Measurements from ENCODE around the gene GPR83. TPM values are rescaled to one million over a fixed set of nuclear protein-coding genes. Genes with fewer than 3 reads are reported as not detected.
"Not testable (repeated sequence)": the region's sequence is repeated elsewhere in the genome, so short reads cannot be mapped to it uniquely, and the experiment has no call there.

Gene GPR83
- total RNA-seq, 1 donor from 2014 or later: not detected

DNA sequence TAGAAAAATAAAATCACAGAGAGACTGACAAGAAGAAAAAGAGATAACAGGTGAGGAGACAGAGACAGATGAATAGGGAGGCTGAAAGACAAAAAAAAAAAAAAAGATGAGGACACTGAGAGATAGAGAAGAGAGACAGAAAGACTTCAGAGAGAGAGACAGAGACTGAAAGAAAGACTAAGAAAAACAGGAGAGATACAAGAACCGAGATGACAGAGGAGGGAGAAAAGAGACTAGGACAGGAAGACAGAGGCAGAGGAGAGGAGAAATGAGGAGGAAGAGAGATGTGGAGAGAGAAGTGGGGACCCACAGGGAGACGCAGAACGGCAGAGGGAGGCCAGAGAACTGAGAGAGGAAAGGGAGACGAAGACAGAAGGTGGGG lies 771 bp downstream of the GPR83 start:
- intact Hi-C loops (cut with DNase I): no loop called here
- H3K27ac ChIP-seq: no peak overlapping the region
- no peak overlapping the region for H3K4me3 ChIP-seq
- TF ChIP-seq, protein P1, sequence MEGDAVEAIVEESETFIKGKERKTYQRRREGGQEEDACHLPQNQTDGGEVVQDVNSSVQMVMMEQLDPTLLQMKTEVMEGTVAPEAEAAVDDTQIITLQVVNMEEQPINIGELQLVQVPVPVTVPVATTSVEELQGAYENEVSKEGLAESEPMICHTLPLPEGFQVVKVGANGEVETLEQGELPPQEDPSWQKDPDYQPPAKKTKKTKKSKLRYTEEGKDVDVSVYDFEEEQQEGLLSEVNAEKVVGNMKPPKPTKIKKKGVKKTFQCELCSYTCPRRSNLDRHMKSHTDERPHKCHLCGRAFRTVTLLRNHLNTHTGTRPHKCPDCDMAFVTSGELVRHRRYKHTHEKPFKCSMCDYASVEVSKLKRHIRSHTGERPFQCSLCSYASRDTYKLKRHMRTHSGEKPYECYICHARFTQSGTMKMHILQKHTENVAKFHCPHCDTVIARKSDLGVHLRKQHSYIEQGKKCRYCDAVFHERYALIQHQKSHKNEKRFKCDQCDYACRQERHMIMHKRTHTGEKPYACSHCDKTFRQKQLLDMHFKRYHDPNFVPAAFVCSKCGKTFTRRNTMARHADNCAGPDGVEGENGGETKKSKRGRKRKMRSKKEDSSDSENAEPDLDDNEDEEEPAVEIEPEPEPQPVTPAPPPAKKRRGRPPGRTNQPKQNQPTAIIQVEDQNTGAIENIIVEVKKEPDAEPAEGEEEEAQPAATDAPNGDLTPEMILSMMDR (IDR thresholded peaks at IDR 0.05): no peak
- H3K9me3 ChIP-seq: no peaks in the 10 kb centered on the region
- DNase-seq (no peak), ATAC-seq (no peak)
- peaks cover 44% of the 10 kb centered on the region for H3K27me3 ChIP-seq (ENCODE audit: low read depth)
- H3K4me1 ChIP-seq: peaks cover 10% of the 10 kb centered on the region
- H3K36me3 ChIP-seq: no peaks in the 10 kb centered on the region

DNA sequence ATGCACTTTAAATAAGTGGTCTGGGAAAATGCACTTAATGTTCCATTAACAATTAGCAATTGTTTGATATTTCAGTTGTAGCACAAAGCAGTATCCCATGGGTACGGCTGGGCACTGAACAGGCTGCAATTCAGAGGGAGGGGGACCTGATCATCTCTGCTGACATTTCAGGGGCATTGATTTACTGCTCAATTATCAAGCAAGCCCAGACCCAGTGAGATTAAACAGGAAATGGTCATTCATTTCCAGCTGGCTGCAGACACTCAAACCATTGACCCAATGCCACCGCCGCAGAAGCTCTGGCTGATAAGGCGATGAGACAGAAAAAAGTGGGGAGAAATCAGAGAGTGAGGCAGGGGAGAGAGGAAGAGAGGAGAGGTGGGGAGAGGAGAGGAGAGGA lies 1.2 kb downstream of the GPR83 start:
- H3K9me3 ChIP-seq: no peaks in the 10 kb centered on the region
- peaks cover 44% of the 10 kb centered on the region for H3K27me3 ChIP-seq (ENCODE audit: low read depth)
- no peak overlapping the region for H3K4me3 ChIP-seq
- intact Hi-C loops (cut with DNase I): no loop called here
- H3K27ac ChIP-seq: no peak overlapping the region
- peaks cover 10% of the 10 kb centered on the region for H3K4me1 ChIP-seq
- no peaks in the 10 kb centered on the region for H3K36me3 ChIP-seq
- TF ChIP-seq, protein P1 (IDR thresholded peaks at IDR 0.05): no peak
- ATAC-seq (no peak), DNase-seq (no peak)

DNA sequence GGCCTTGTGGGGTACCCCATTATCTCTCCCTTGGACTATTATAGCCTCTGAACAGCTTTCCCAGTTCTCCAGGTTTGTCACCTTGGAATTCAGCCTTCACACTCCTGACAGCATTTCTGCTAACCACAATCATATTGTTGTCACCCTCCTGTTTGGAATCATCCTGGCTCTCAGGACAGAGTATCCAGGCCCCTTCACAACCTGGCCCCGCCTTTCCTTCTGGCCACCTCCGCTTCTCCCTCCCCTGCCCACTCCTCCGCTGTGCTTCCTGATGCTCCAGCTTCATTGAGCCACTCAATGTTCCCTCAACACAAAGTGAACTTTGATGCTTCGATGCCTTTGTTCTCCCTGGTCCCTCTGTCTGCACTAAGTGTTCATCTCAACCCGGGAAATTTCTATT lies 3.1 kb downstream of the GPR83 start:
- peaks cover 10% of the 10 kb centered on the region for H3K4me1 ChIP-seq
- intact Hi-C loops (cut with DNase I): no loop called here
- H3K36me3 ChIP-seq: no peaks in the 10 kb centered on the region
- TF ChIP-seq, protein P1 (IDR thresholded peaks at IDR 0.05): no peak
- H3K9me3 ChIP-seq: no peaks in the 10 kb centered on the region
- no peak for ATAC-seq
- H3K4me3 ChIP-seq: no peak overlapping the region
- DNase-seq: no peak
- H3K27me3 ChIP-seq (ENCODE audit: low read depth): peaks cover 44% of the 10 kb centered on the region
- H3K27ac ChIP-seq: no peak overlapping the region

DNA sequence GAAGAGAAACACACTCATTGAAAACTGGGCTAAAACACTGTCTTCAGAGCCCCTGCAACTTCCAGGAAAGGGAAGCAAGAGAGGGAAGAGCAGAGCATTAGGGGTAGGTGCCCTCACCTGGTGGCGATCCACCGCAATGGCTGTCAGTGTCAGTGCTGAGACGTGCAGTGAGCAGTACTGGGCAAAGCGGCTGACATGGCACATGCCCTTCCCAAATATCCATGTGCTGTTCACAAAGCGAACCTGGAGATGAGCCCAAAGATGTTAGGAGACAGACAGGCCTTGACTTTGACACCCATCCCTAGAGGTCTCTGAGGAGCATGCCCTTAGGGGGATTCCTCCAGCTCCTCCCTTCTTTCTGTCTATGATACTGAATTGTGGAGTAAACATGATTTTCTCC lies 4.9 kb downstream of the GPR83 start:
- intact Hi-C loops (cut with DNase I): no loop called here
- Histone ChIP-seq H3K36me3 (no peaks in the 10 kb centered on the region), H3K9me3 (no peaks in the 10 kb centered on the region), H3K27ac (no peak overlapping the region), H3K27me3 (ENCODE audit: low read depth) (peaks cover 30% of the 10 kb centered on the region), H3K4me1 (peaks cover 7% of the 10 kb centered on the region), H3K4me3 (no peak overlapping the region)
- TF ChIP-seq, protein P1 (IDR thresholded peaks at IDR 0.05): no peak
- DNase-seq (no peak), ATAC-seq (no peak)

DNA sequence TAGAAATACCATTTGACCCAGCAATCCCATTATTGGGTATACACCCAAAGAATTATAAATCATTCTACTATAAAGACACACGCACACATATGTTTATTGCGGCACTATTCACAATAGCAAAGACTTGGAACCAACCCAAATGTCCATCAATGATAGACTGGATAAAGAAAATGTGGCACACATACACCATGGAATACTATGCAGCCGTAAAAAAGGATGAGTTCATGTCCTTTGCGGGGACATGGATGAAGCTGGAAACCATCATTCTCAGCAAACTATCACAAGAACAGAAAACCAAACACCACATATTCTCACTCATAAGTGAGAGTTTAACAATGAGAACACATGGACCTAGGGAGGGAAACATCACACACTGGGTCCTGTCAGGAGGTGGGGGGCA lies 9.3 kb downstream of the GPR83 start:
- H3K27me3 ChIP-seq (ENCODE audit: low read depth); H3K4me3 ChIP-seq; intact Hi-C loops (cut with DNase I); ATAC-seq; H3K36me3 ChIP-seq; H3K9me3 ChIP-seq; H3K27ac ChIP-seq; DNase-seq; H3K4me1 ChIP-seq: not testable (repeated sequence)

DNA sequence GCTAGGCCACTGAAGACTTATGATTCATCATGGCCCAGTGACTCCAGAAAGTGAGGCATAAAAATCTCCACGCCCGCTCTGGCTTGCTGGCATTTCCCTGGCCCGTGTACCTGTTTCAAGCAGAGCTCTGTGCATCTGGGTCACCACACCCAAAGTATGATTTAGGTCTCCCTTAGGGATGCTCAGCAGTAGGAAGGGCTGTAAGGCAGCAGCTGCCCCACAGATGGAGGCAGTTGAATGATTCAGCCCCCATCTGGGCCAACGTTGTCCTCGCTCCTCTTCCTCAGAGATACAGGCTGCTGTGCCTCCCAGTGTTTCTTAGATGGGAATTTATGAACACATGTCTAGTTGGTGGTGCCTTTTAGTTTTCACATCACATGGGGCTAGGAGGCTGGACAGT lies 21.6 kb downstream of the GPR83 start:
- H3K4me1 ChIP-seq: no peaks in the 10 kb centered on the region

More for the DNA sequence above, 21.6 kb downstream of the GPR83 start:
- DNase-seq (no peak), ATAC-seq (no peak)
- TF ChIP-seq, protein P1 (IDR thresholded peaks at IDR 0.05): no peak
- Histone ChIP-seq H3K27me3 (ENCODE audit: low read depth) (no peaks in the 10 kb centered on the region), H3K9me3 (no peaks in the 10 kb centered on the region), H3K4me3 (no peak overlapping the region), H3K27ac (no peak overlapping the region), H3K36me3 (no peaks in the 10 kb centered on the region)
- intact Hi-C loops (cut with DNase I): no loop called here

Data from lower lobe of right lung (tissue), 2 donors.